WTC11 (cell line): ENCODE data around the gene CLEC14A.

Source experiments
- TCF7 ChIP-seq: sonication (generic); formaldehyde crosslinking; IDR thresholded peaks from 2 replicates; pipeline ENCODE4 v1.8.0; 2022; ENCODE audit warnings: mild to moderate bottlenecking, low read depth, missing genetic modification reagents, moderate library complexity
- TF ChIP-seq, protein P1 (sequence below): sonication (generic); formaldehyde crosslinking; IDR thresholded peaks from 2 replicates; pipeline ENCODE4 v1.8.1; 2023; ENCODE audit warnings: mild to moderate bottlenecking, missing genetic modification reagents
- TF ChIP-seq, protein P2 (sequence below): sonication (generic); formaldehyde crosslinking; IDR thresholded peaks from 2 replicates; pipeline ENCODE4 v1.8.0; 2022; ENCODE audit warnings: missing genetic modification reagents
- TF ChIP-seq, protein P3 (sequence below): sonication (generic); formaldehyde crosslinking; IDR thresholded peaks from 2 replicates; pipeline ENCODE4 v1.8.1; 2023; ENCODE audit warnings: mild to moderate bottlenecking, missing genetic modification reagents
- TF ChIP-seq, protein P4 (sequence below): sonication (generic); formaldehyde crosslinking; IDR thresholded peaks from 2 replicates; pipeline ENCODE4 v1.8.0; 2022; ENCODE audit warnings: mild to moderate bottlenecking, missing genetic modification reagents
- TF ChIP-seq, protein P5 (sequence below): sonication (generic); formaldehyde crosslinking; conservative IDR thresholded peaks from 2 replicates; pipeline ENCODE4 v1.8.1; 2023; ENCODE audit warnings: mild to moderate bottlenecking, low read depth, missing genetic modification reagents, moderate library complexity
- TF ChIP-seq, protein P6 (sequence below): fragments of 200-600 bp; IDR thresholded peaks from 2 replicates; pipeline ENCODE4 v1.8.0; 2022; ENCODE audit warnings: antibody characterized with exemption
- TF ChIP-seq, protein P7 (sequence below): sonication (generic); formaldehyde crosslinking; IDR thresholded peaks from 2 replicates; pipeline ENCODE4 v1.8.0; 2022; ENCODE audit warnings: mild to moderate bottlenecking, missing genetic modification reagents

DNA sequence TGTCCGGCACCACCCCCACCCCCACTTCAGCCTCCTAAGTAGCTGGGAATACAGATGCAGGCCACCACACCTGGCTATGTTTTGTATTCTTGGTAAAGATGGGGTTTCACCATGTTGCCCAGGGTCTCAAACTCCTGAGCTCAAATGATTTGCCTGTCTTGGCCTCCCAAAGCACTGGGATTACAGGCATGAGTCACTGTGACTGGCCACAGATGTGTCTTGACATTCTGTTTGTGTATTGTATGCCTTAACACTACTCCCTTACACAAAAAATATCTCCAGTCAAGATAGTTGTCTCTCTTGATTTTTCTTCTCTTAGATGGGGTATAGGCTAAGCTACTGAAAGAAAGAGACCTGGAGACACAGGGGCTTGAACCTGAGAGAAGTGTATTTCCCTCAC, 17.6 kb downstream of the CLEC14A start:
- TF ChIP-seq, protein P1, sequence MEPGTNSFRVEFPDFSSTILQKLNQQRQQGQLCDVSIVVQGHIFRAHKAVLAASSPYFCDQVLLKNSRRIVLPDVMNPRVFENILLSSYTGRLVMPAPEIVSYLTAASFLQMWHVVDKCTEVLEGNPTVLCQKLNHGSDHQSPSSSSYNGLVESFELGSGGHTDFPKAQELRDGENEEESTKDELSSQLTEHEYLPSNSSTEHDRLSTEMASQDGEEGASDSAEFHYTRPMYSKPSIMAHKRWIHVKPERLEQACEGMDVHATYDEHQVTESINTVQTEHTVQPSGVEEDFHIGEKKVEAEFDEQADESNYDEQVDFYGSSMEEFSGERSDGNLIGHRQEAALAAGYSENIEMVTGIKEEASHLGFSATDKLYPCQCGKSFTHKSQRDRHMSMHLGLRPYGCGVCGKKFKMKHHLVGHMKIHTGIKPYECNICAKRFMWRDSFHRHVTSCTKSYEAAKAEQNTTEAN (CRISPR knock-in tag) = no peak
- TF ChIP-seq, protein P2, sequence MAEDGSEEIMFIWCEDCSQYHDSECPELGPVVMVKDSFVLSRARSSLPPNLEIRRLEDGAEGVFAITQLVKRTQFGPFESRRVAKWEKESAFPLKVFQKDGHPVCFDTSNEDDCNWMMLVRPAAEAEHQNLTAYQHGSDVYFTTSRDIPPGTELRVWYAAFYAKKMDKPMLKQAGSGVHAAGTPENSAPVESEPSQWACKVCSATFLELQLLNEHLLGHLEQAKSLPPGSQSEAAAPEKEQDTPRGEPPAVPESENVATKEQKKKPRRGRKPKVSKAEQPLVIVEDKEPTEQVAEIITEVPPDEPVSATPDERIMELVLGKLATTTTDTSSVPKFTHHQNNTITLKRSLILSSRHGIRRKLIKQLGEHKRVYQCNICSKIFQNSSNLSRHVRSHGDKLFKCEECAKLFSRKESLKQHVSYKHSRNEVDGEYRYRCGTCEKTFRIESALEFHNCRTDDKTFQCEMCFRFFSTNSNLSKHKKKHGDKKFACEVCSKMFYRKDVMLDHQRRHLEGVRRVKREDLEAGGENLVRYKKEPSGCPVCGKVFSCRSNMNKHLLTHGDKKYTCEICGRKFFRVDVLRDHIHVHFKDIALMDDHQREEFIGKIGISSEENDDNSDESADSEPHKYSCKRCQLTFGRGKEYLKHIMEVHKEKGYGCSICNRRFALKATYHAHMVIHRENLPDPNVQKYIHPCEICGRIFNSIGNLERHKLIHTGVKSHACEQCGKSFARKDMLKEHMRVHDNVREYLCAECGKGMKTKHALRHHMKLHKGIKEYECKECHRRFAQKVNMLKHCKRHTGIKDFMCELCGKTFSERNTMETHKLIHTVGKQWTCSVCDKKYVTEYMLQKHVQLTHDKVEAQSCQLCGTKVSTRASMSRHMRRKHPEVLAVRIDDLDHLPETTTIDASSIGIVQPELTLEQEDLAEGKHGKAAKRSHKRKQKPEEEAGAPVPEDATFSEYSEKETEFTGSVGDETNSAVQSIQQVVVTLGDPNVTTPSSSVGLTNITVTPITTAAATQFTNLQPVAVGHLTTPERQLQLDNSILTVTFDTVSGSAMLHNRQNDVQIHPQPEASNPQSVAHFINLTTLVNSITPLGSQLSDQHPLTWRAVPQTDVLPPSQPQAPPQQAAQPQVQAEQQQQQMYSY = no peak
- TF ChIP-seq, protein P3, sequence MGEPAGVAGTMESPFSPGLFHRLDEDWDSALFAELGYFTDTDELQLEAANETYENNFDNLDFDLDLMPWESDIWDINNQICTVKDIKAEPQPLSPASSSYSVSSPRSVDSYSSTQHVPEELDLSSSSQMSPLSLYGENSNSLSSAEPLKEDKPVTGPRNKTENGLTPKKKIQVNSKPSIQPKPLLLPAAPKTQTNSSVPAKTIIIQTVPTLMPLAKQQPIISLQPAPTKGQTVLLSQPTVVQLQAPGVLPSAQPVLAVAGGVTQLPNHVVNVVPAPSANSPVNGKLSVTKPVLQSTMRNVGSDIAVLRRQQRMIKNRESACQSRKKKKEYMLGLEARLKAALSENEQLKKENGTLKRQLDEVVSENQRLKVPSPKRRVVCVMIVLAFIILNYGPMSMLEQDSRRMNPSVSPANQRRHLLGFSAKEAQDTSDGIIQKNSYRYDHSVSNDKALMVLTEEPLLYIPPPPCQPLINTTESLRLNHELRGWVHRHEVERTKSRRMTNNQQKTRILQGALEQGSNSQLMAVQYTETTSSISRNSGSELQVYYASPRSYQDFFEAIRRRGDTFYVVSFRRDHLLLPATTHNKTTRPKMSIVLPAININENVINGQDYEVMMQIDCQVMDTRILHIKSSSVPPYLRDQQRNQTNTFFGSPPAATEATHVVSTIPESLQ (CRISPR knock-in tag) = no peak
- TF ChIP-seq, protein P4, sequence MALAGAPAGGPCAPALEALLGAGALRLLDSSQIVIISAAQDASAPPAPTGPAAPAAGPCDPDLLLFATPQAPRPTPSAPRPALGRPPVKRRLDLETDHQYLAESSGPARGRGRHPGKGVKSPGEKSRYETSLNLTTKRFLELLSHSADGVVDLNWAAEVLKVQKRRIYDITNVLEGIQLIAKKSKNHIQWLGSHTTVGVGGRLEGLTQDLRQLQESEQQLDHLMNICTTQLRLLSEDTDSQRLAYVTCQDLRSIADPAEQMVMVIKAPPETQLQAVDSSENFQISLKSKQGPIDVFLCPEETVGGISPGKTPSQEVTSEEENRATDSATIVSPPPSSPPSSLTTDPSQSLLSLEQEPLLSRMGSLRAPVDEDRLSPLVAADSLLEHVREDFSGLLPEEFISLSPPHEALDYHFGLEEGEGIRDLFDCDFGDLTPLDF = no peak
- no peak for TF ChIP-seq TCF7 (CRISPR knock-in tag)
- TF ChIP-seq, protein P5, sequence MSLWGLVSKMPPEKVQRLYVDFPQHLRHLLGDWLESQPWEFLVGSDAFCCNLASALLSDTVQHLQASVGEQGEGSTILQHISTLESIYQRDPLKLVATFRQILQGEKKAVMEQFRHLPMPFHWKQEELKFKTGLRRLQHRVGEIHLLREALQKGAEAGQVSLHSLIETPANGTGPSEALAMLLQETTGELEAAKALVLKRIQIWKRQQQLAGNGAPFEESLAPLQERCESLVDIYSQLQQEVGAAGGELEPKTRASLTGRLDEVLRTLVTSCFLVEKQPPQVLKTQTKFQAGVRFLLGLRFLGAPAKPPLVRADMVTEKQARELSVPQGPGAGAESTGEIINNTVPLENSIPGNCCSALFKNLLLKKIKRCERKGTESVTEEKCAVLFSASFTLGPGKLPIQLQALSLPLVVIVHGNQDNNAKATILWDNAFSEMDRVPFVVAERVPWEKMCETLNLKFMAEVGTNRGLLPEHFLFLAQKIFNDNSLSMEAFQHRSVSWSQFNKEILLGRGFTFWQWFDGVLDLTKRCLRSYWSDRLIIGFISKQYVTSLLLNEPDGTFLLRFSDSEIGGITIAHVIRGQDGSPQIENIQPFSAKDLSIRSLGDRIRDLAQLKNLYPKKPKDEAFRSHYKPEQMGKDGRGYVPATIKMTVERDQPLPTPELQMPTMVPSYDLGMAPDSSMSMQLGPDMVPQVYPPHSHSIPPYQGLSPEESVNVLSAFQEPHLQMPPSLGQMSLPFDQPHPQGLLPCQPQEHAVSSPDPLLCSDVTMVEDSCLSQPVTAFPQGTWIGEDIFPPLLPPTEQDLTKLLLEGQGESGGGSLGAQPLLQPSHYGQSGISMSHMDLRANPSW (CRISPR knock-in tag) = no peak
- TF ChIP-seq, protein P6, sequence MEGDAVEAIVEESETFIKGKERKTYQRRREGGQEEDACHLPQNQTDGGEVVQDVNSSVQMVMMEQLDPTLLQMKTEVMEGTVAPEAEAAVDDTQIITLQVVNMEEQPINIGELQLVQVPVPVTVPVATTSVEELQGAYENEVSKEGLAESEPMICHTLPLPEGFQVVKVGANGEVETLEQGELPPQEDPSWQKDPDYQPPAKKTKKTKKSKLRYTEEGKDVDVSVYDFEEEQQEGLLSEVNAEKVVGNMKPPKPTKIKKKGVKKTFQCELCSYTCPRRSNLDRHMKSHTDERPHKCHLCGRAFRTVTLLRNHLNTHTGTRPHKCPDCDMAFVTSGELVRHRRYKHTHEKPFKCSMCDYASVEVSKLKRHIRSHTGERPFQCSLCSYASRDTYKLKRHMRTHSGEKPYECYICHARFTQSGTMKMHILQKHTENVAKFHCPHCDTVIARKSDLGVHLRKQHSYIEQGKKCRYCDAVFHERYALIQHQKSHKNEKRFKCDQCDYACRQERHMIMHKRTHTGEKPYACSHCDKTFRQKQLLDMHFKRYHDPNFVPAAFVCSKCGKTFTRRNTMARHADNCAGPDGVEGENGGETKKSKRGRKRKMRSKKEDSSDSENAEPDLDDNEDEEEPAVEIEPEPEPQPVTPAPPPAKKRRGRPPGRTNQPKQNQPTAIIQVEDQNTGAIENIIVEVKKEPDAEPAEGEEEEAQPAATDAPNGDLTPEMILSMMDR = no peak
- TF ChIP-seq, protein P7, sequence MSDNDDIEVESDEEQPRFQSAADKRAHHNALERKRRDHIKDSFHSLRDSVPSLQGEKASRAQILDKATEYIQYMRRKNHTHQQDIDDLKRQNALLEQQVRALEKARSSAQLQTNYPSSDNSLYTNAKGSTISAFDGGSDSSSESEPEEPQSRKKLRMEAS = no peak
